Small intestine (tissue), 7 donors: ENCODE results near the gene ANTXR1. TPM values are rescaled to one million over a fixed set of nuclear protein-coding genes. Genes with fewer than 3 reads are reported as not detected.
"Not testable (repeated sequence)": the region's sequence is repeated elsewhere in the genome, so short reads cannot be mapped to it uniquely, and the experiment has no call there.

Experiments
- DNase-seq, 2 donors: peaks; one replicate each; pipeline versions ENCODE4 v3.0.0 to v3.0.0-alpha.2; 2013
- FAIRE-seq: peaks from 2 replicates; lab custom pipeline; 2012; peaks lifted over from hg19 to GRCh38; lab: Jason Lieb, UNC
- H3K27ac ChIP-seq, 3 donors: one replicate each; pipeline ENCODE4 v1.5.1; 2013; ENCODE audit warnings: low read length in 2 of 3, mild to moderate bottlenecking in 2 of 3, control low read depth in 1 of 3, inconsistent platforms in 1 of 3, low read depth in 1 of 3, moderate library complexity in 1 of 3
- H3K27me3 ChIP-seq, 3 donors: one replicate each; pipeline ENCODE4 v1.6.1; 2013; ENCODE audit warnings: low read length in 3 of 3, inconsistent platforms in 1 of 3; ENCODE audit not compliant: control insufficient read depth in 3 of 3, insufficient read depth in 3 of 3
- H3K36me3 ChIP-seq, 3 donors: one replicate each; pipeline ENCODE4 v1.6.1; 2013; ENCODE audit warnings: low read length in 3 of 3, inconsistent platforms in 1 of 3, low read depth in 1 of 3, mild to moderate bottlenecking in 1 of 3, moderate library complexity in 1 of 3; ENCODE audit not compliant: control insufficient read depth in 3 of 3, insufficient read depth in 2 of 3
- H3K4me1 ChIP-seq, 3 donors: one replicate each; pipeline ENCODE4 v1.6.1; 2013; ENCODE audit warnings: low read length in 2 of 3, inconsistent platforms in 1 of 3, low read depth in 1 of 3, mild to moderate bottlenecking in 1 of 3, moderate library complexity in 1 of 3; ENCODE audit not compliant: control insufficient read depth in 3 of 3, insufficient read depth in 2 of 3
- H3K4me3 ChIP-seq, 3 donors: one replicate each; pipeline ENCODE4 v1.5.1; 2013; ENCODE audit warnings: low read length in 3 of 3, control low read depth in 1 of 3, inconsistent platforms in 1 of 3, low read depth in 1 of 3, mild to moderate bottlenecking in 1 of 3, moderate library complexity in 1 of 3
- H3K9me3 ChIP-seq, 2 donors: one replicate each; pipeline ENCODE4 v1.6.1; 2013; ENCODE audit warnings: low read depth in 1 of 2, low read length in 1 of 2; ENCODE audit not compliant: control insufficient read depth in 2 of 2, insufficient read depth in 1 of 2
- WGBS, 3 donors: extraction: QIAGEN DNeasy Blood & Tissue Kit; methylation state at CpG; one replicate each; pipeline ENCODE4 v1.1.7; 2013; 5-methylcytosine and 5-hydroxymethylcytosine counted together
- polyA plus RNA-seq, 4 donors: library from polyadenylated mRNA; stranded (reverse) in 3 of 4; unstranded in 1 of 4; fragments of 200-250 nt in 3 of 4; fragments of 120-200 nt in 1 of 4; gene quantifications; one replicate each; pipeline versions ENCODE4 v1.2.1 to v1.2.3, GENCODE V29; 2013
- donor health status: healthy with polysubstance abuse.
- donor health status: control.
- donor health status: control.
- donor health status: Bipolar disorder and iron deficiency.
- donor health status: healthy.

The ANTXR1 gene
- polyA plus RNA-seq, 4 donors = 0.22 to 13.0 (median 7.2) TPM

DNA sequence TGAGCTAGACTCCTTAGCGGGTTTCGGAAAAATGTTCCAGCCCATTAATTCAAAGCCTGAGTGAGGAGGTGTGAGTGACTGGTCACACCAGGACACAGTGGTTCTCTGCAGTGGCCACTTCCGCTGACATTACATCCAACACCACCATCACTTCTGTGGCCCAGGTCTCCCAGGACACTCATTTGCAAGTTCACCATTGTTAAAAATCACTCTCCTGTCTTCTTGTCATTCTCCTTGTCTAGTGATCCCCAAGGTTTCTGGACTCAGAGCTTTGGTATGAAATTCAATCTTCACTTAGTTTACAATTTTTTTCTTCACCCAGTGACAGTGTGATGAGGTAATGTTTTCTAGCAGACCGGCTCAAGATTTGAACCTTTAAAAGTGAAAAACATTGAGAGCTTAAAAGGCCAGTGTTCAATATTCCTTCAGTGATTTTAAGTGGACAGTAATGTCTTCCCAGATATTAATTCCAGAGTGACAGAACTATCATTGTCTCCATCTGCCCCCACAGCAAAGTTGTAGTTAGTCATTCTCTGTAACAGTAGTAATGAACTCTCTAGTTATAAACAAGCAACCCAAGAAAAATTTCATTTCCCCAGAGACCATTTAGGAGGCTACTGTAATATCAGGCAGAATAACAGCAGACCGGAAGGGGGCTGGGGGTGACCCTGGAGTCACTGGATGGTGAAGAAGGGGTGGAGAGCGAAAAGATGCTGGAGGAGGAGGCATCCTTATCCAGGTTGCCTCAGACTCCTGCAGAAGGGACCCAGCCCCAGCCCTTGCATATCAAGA lies 209.2 kb downstream of the ANTXR1 start:
- Histone ChIP-seq H3K36me3 (no peaks in the 10 kb centered on the region), H3K27ac (peak overlapping the region in 2 of 3 donors; percentile 24 to 78), H3K4me1 (peaks cover 0 to 4% (median 0%) of the 10 kb centered on the region in 3 donors), H3K27me3 (peaks cover 0 to 2% (median 0%) of the 10 kb centered on the region in 3 donors), H3K4me3 (no peak overlapping the region), H3K9me3 (no peaks in the 10 kb centered on the region)
- WGBS, 3 donors = 76 to 90% (median 85%) methylated on average over 6 of the region's 6 CpGs
- DNase-seq (no peak), FAIRE-seq (no peak)

DNA sequence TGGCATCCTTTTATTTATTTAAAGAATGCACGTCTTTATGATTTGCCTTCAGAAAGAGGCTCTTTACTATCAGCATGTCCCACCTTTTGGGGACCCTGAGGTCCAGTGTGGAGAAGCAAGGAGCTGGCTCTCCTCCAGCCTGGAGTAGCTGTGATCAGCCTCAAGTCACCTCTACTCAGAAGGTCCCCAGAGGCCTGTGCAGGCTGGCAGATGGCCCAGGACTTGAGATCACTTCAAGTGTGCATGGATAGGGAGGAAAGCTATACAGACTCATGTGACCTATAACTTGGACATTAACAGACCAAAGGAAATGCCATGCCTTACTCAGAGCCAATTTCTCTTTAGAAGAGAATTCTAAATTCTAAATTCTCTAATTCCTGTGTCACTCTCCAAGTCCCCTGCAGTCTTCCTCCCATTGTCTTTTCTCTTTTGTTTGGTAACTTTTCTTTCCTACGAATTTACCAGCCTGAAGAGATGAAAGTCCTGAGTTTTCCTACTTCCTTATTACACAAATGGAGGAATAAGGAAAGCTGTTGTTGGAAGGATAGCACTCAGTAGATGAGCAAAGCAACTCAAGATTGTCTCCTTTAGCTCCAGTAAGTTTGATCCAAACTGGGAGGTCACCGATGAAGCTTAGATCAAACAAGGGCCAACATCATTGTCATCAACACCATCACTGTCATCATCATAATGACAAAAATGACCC lies 210.1 kb downstream of the ANTXR1 start:
- WGBS, 3 donors = 58 to 61% (median 59%) methylated on average over 3 of the region's 3 CpGs
- DNase-seq = no peak
- Histone ChIP-seq H3K36me3 (no peaks in the 10 kb centered on the region), H3K9me3 (no peaks in the 10 kb centered on the region), H3K27ac (peak overlapping the region in 1 of 3 donors; percentile 52), H3K4me3 (no peak overlapping the region), H3K4me1 (peaks cover 0 to 4% (median 0%) of the 10 kb centered on the region in 3 donors), H3K27me3 (peaks cover 0 to 2% (median 0%) of the 10 kb centered on the region in 3 donors)
- no peak for FAIRE-seq

DNA sequence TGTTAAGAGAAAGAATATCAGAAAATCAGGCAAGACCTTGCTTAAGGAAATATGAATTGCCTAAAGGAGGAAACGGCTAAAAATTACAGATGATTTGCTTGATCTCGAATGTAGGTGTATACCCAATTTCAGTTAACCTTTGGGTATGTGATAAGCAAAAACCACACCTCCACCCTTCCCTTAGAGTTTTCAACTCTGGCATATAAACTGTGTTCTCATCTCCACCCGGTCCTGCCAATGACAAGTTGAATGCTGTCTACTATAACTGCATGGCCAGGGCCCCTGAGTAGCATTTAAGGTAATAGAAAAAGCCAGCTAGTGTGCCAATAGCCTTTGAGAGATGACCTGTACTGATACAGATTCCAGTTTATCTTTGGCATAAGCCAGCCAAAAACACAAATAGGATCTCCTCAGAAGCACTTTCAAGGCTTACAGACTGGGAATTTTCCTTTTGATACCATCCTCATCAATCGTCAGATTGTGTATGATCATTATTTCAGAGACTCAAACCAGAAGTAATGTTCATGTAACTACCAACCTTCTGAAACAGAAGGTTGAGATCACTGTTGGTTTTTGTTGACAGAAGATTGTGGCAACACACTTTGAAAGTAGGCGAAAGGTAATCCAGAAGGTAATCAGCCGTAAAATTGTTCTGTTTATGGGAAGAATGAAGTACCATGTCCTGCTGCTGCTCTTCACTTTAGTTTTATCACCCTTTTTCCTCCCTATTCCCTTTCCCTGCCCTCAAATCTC lies 211.0 kb downstream of the ANTXR1 start:
- 68 to 76% (median 72%) methylated on average over 6 of the region's 6 CpGs for WGBS, 3 donors
- Histone ChIP-seq H3K36me3 (no peaks in the 10 kb centered on the region), H3K27ac (no peak overlapping the region), H3K4me1 (peaks cover 0 to 4% (median 0%) of the 10 kb centered on the region in 3 donors), H3K27me3 (peaks cover 0 to 2% (median 2%) of the 10 kb centered on the region in 3 donors), H3K9me3 (no peaks in the 10 kb centered on the region), H3K4me3 (no peak overlapping the region)
- FAIRE-seq = no peak
- DNase-seq = no peak

DNA sequence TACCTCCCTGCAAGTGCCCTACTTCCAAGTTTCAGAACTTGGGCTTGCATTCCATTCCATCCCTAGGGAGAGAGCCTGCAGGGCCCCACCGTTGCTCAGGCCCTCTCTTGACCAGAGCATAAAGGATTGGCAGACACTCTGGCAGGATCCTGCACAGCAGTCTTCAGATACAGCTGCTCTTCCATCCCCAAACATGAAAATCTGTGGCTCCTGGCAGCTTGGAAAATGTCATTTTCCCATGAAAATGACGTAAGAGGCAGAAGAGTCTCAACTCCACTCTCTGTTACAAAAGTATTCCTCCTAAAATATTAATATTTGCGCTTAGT lies 211.5 kb downstream of the ANTXR1 start:
- no peak for FAIRE-seq
- Histone ChIP-seq H3K36me3 (no peaks in the 10 kb centered on the region), H3K9me3 (no peaks in the 10 kb centered on the region), H3K27ac (no peak overlapping the region), H3K4me1 (peaks cover 0 to 4% (median 0%) of the 10 kb centered on the region in 3 donors), H3K4me3 (no peak overlapping the region), H3K27me3 (peaks cover 0 to 2% (median 2%) of the 10 kb centered on the region in 3 donors)
- WGBS, 3 donors = 54 to 65% (median 57%) methylated on average over 3 of the region's 3 CpGs
- no peak for DNase-seq

DNA sequence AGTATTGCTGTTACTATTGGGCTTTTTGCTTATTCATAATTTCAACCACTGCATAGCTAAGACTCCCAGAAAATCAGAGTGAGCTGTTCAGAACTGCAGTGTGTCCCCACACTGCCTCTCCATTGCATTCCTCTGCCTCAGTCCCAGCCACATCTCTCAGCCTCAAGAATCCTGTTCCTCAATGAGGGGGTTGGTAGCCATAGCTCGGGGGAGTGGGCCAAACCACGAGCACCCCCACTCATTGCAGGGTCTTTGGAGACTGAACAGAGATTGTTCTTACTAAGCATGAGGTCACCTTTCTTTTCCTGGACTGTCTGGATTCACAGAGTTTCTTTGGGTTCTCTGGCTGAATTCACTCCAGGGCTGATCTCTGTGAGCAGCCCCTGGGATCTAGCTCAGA lies 213.0 kb downstream of the ANTXR1 start:
- Histone ChIP-seq H3K9me3 (no peaks in the 10 kb centered on the region), H3K27ac (no peak overlapping the region), H3K27me3 (peaks cover 0 to 2% (median 2%) of the 10 kb centered on the region in 3 donors), H3K36me3 (no peaks in the 10 kb centered on the region), H3K4me1 (peaks cover 0 to 4% (median 0%) of the 10 kb centered on the region in 3 donors), H3K4me3 (no peak overlapping the region)
- 57 to 81% (median 63%) methylated on average over 2 of the region's 2 CpGs for WGBS, 3 donors
- FAIRE-seq (no peak), DNase-seq (no peak)

DNA sequence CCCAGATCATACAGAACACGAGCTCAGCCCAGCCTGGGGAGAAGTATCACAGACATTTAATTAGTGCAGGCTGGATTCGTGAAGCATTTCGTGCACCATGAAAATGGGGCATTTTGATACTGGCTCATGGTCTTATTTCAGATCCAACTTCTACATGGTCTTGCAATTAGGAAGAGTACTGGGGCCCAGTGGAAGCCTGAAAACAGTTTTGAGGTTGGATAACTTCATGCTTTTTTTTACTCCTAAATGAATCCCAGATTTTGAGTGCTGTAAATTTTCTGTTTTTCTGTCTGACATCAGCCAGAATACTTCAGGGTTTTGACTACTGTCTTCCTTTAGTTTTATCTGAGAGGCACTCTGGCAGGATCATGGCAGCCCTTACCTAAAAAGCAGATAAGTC lies 213.9 kb downstream of the ANTXR1 start:
- peaks cover 0 to 2% (median 2%) of the 10 kb centered on the region in 3 donors for H3K27me3 ChIP-seq
- DNase-seq = no peak
- no peaks in the 10 kb centered on the region for H3K36me3 ChIP-seq
- 83 to 90% (median 85%) methylated on average over 3 of the region's 3 CpGs for WGBS, 3 donors
- H3K9me3 ChIP-seq = no peaks in the 10 kb centered on the region
- no peak overlapping the region for H3K4me3 ChIP-seq
- peaks cover 0 to 2% (median 0%) of the 10 kb centered on the region in 3 donors for H3K4me1 ChIP-seq
- no peak for FAIRE-seq
- no peak overlapping the region for H3K27ac ChIP-seq

DNA sequence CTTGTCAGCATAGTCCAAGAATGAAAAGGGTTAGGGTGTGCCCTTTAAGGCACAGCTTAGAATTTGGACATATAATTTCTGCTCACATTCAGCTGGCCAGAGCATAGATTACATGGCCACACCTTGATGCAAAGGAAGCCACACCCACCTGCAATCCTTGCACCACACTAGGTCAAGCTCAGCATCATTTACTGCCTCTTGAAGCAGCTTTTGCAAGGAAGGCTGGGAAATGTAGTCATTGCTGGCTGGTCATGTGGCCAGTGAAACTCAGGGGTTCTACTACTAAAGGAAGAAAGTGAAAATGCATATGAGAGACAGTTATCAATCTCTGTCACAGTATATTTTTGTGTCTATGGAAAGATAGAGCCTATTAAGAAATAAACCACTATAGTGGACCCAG lies 214.7 kb downstream of the ANTXR1 start:
- no peaks in the 10 kb centered on the region for H3K4me1 ChIP-seq
- H3K9me3 ChIP-seq = no peaks in the 10 kb centered on the region
- H3K4me3 ChIP-seq = no peak overlapping the region
- FAIRE-seq (no peak), DNase-seq (no peak)
- no peak overlapping the region for H3K27ac ChIP-seq
- peaks cover 0 to 2% (median 2%) of the 10 kb centered on the region in 3 donors for H3K27me3 ChIP-seq
- H3K36me3 ChIP-seq = no peaks in the 10 kb centered on the region

DNA sequence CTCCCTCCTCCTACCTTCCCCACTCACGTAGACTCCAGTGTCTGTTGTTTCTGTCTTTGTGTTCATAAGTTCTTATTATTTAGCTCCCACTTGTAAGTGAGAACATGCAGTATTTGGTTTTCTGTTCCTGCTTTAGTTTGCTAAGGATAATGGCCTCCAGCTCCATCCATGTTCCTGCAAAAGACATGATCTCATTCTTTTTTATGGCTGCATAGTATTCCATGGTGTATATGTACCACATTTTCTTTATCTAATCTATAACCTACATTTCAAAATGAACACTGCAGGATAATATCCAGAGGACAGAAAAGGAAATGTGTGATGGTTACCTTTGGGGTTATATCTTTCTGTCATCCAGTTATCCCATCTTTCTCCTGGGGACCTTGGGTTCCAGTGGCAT lies 218.0 kb downstream of the ANTXR1 start:
- H3K4me1 ChIP-seq, H3K36me3 ChIP-seq, H3K4me3 ChIP-seq, H3K9me3 ChIP-seq, H3K27ac ChIP-seq, DNase-seq, H3K27me3 ChIP-seq, FAIRE-seq: not testable (repeated sequence)
- 68 to 92% (median 87%) methylated on average over 1 of the region's 1 CpG for WGBS, 3 donors
